Esophagus squamous epithelium (tissue), 4 donors: ENCODE measurements around the gene MOB2.

ENCODE experiments used
- POLR2A ChIP-seq, 4 donors: fragments of 450-650 bp; IDR thresholded peaks; one replicate each; pipeline ENCODE4 v1.6.1; 2017; ENCODE audit warnings: antibody characterized with exemption in 4 of 4, mild to moderate bottlenecking in 4 of 4, moderate library complexity in 3 of 4
- TF ChIP-seq, protein P1 (sequence below), 6 experiments: fragments of 450-650 bp in 4 of 6; fragments of 200-600 bp in 2 of 6; sonication (generic) in 2 of 6; IDR thresholded peaks; one replicate each; pipeline ENCODE4 v1.5.1; 2016 to 2019; ENCODE audit warnings: antibody characterized with exemption in 6 of 6, mild to moderate bottlenecking in 4 of 6, moderate library complexity in 4 of 6

- TF ChIP-seq, protein P1, sequence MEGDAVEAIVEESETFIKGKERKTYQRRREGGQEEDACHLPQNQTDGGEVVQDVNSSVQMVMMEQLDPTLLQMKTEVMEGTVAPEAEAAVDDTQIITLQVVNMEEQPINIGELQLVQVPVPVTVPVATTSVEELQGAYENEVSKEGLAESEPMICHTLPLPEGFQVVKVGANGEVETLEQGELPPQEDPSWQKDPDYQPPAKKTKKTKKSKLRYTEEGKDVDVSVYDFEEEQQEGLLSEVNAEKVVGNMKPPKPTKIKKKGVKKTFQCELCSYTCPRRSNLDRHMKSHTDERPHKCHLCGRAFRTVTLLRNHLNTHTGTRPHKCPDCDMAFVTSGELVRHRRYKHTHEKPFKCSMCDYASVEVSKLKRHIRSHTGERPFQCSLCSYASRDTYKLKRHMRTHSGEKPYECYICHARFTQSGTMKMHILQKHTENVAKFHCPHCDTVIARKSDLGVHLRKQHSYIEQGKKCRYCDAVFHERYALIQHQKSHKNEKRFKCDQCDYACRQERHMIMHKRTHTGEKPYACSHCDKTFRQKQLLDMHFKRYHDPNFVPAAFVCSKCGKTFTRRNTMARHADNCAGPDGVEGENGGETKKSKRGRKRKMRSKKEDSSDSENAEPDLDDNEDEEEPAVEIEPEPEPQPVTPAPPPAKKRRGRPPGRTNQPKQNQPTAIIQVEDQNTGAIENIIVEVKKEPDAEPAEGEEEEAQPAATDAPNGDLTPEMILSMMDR (IDR thresholded peaks at IDR 0.05), result no peak
- no peak for TF ChIP-seq POLR2A (IDR thresholded peaks at IDR 0.05)
Measured at GRCh38 chr11:1444321-1444720, 42.3 kb downstream of the MOB2 start.
